AG09319 (cell line): ENCODE measurements around the gene TAAR6.

Source experiments
- DNase-seq: peaks from one replicate; pipeline ENCODE4 v3.0.0-alpha.2; 2010; ENCODE audit warnings: low read depth; ENCODE audit errors: extremely low read depth
- TF ChIP-seq, protein P1 (sequence below): IDR thresholded peaks from 2 replicates; pipeline ENCODE4 v1.5.1; 2011; ENCODE audit warnings: low read depth, mild to moderate bottlenecking, inconsistent platforms, low read length, moderate library complexity

TAAR6 gene

GRCh38 chr6:132567566-132567965 lies 2.6 kb upstream of the TAAR6 start:
- TF ChIP-seq, protein P1, sequence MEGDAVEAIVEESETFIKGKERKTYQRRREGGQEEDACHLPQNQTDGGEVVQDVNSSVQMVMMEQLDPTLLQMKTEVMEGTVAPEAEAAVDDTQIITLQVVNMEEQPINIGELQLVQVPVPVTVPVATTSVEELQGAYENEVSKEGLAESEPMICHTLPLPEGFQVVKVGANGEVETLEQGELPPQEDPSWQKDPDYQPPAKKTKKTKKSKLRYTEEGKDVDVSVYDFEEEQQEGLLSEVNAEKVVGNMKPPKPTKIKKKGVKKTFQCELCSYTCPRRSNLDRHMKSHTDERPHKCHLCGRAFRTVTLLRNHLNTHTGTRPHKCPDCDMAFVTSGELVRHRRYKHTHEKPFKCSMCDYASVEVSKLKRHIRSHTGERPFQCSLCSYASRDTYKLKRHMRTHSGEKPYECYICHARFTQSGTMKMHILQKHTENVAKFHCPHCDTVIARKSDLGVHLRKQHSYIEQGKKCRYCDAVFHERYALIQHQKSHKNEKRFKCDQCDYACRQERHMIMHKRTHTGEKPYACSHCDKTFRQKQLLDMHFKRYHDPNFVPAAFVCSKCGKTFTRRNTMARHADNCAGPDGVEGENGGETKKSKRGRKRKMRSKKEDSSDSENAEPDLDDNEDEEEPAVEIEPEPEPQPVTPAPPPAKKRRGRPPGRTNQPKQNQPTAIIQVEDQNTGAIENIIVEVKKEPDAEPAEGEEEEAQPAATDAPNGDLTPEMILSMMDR = no peak
- no peak for DNase-seq

GRCh38 chr6:132568611-132569010 lies 1.5 kb upstream of the TAAR6 start:
- no peak for DNase-seq
- TF ChIP-seq, protein P1 = no peak

- TF ChIP-seq, protein P1 = no peak
- no peak for DNase-seq
These were observed 952 bp upstream of the TAAR6 start for GRCh38 chr6:132569170-132569569.

GRCh38 chr6:132571774-132572173 lies 1.7 kb downstream of the TAAR6 start:
- no peak for DNase-seq
- TF ChIP-seq, protein P1 = no peak

- TF ChIP-seq, protein P1 = no peak
- no peak for DNase-seq
These were observed 14.6 kb downstream of the TAAR6 start for GRCh38 chr6:132584698-132585097.

GRCh38 chr6:132587424-132587823 lies 17.3 kb downstream of the TAAR6 start:
- DNase-seq = no peak
- TF ChIP-seq, protein P1 = no peak

GRCh38 chr6:132589454-132589853 lies 19.3 kb downstream of the TAAR6 start, which contains the start of gene TAAR5:
TAAR5 (minus strand) TSS chr6:132589741; CDS start chr6:132589686, 55 bp downstream.
- TF ChIP-seq, protein P1 = no peak
- no peak for DNase-seq
